Gastroesophageal sphincter (tissue), 4 donors: Measurements from ENCODE around the gene TMEM87A. TPM values are rescaled to one million over a fixed set of nuclear protein-coding genes. Genes with fewer than 3 reads are reported as not detected.

Source experiments
- ATAC-seq: fragments of 150-250 bp; one replicate; pipeline ENCODE4 v1.9.1; 2016; ENCODE audit warnings: mild to moderate bottlenecking, moderate library complexity
- H3K27ac ChIP-seq, 4 donors: fragments of 200-600 bp; sonication (generic) in 3 of 4; 1 replicate in 3 of 4; 2 replicates in 1 of 4; pipeline ENCODE4 v1.5.1; 2016 to 2019
- H3K27me3 ChIP-seq: fragments of 200-600 bp; sonication (generic); one replicate; pipeline ENCODE4 v1.5.1; 2019
- H3K36me3 ChIP-seq, 2 donors: fragments of 200-600 bp; sonication (generic); one replicate each; pipeline ENCODE4 v1.5.1; 2019; ENCODE audit warnings: control low read depth in 1 of 2
- H3K4me1 ChIP-seq, 3 donors: fragments of 200-600 bp; sonication (generic); 1 replicate in 2 of 3; 2 replicates in 1 of 3; pipeline ENCODE4 v1.5.1; 2016 to 2019; ENCODE audit warnings: control low read depth in 2 of 3
- H3K4me3 ChIP-seq, 2 donors: fragments of 200-600 bp; sonication (generic); one replicate each; pipeline ENCODE4 v1.5.1; 2019; ENCODE audit warnings: mild to moderate bottlenecking in 1 of 2, moderate library complexity in 1 of 2
- H3K9me3 ChIP-seq, 3 donors: fragments of 200-600 bp; sonication (generic); one replicate each; pipeline ENCODE4 v1.5.1; 2017 to 2019; ENCODE audit warnings: control low read depth in 2 of 3
- CTCF ChIP-seq, 4 experiments: fragments of 200-600 bp in 2 of 4; fragments of 450-650 bp in 2 of 4; sonication (generic) in 1 of 4; IDR thresholded peaks; one replicate each; pipeline ENCODE4 v1.5.1; 2017 to 2019; ENCODE audit warnings: antibody characterized with exemption in 4 of 4, mild to moderate bottlenecking in 2 of 4, moderate library complexity in 2 of 4
- EP300 ChIP-seq: sonication (generic); formaldehyde crosslinking; IDR thresholded peaks from one replicate; pipeline ENCODE4 v1.6.1; 2017; ENCODE audit warnings: antibody characterized with exemption, mild to moderate bottlenecking
- POLR2A ChIP-seq, 2 donors: fragments of 450-650 bp; IDR thresholded peaks; one replicate each; pipeline ENCODE4 v1.6.1; 2017; ENCODE audit warnings: antibody characterized with exemption in 2 of 2, mild to moderate bottlenecking in 2 of 2, moderate library complexity in 1 of 2
- POLR2AphosphoS5 ChIP-seq: sonication (generic); formaldehyde crosslinking; IDR thresholded peaks from one replicate; pipeline ENCODE4 v1.6.1; 2017; ENCODE audit warnings: antibody characterized with exemption
- WGBS, 2 donors: methylation state at CpG; one replicate each; pipeline ENCODE4 v1.1.5; 2018; ENCODE audit warnings: low coverage in 1 of 2; 5-methylcytosine and 5-hydroxymethylcytosine counted together
- total RNA-seq, 4 donors: library from RNA; depleted of rRNA; stranded (reverse); fragments of >200 nt; gene quantifications; one replicate each; pipeline ENCODE4 v1.1.0, GENCODE V29; 2016

The TMEM87A gene
- total RNA-seq, 4 donors from 2014 or later: 49.7 to 70.0 (median 65.9) TPM

- ATAC-seq: no peak
Measured at GRCh38 chr15:42285034-42285433, 11.8 kb upstream of the TMEM87A start.

GRCh38 chr15:42284551-42284950 is 11.3 kb upstream of the TMEM87A start:
- Histone ChIP-seq H3K36me3 (peaks cover 3 to 85% of the 10 kb centered on the region in 2 donors), H3K27ac (no peak overlapping the region), H3K4me3 (no peak overlapping the region), H3K4me1 (no peaks in the 10 kb centered on the region), H3K9me3 (no peaks in the 10 kb centered on the region), H3K27me3 (no peaks in the 10 kb centered on the region)
- no peak for TF ChIP-seq POLR2A (IDR thresholded peaks at IDR 0.05)
- TF ChIP-seq EP300: no peak
- TF ChIP-seq CTCF (IDR thresholded peaks at IDR 0.05): no peak
- TF ChIP-seq POLR2AphosphoS5: no peak
- ATAC-seq: no peak

More at GRCh38 chr15:42285034-42285433, 11.8 kb upstream of the TMEM87A start:
- Histone ChIP-seq H3K27ac (no peak overlapping the region), H3K4me1 (no peaks in the 10 kb centered on the region), H3K4me3 (no peak overlapping the region), H3K27me3 (no peaks in the 10 kb centered on the region), H3K36me3 (peaks cover 3 to 85% of the 10 kb centered on the region in 2 donors), H3K9me3 (no peaks in the 10 kb centered on the region)
- 100% methylated on average over 1 of the region's 1 CpG for WGBS, 2 donors
- TF ChIP-seq CTCF (IDR thresholded peaks at IDR 0.05): no peak
- no peak for TF ChIP-seq POLR2A (IDR thresholded peaks at IDR 0.05)
- no peak for TF ChIP-seq EP300
- no peak for TF ChIP-seq POLR2AphosphoS5

GRCh38 chr15:42283671-42284070 is 10.4 kb upstream of the TMEM87A start:
- Histone ChIP-seq H3K4me3 (no peak overlapping the region), H3K27me3 (no peaks in the 10 kb centered on the region), H3K4me1 (no peaks in the 10 kb centered on the region), H3K27ac (no peak overlapping the region), H3K36me3 (peaks cover 2 to 87% of the 10 kb centered on the region in 2 donors), H3K9me3 (no peaks in the 10 kb centered on the region)
- no peak for TF ChIP-seq CTCF (IDR thresholded peaks at IDR 0.05)
- TF ChIP-seq EP300: no peak
- no peak for TF ChIP-seq POLR2AphosphoS5
- no peak for TF ChIP-seq POLR2A (IDR thresholded peaks at IDR 0.05)
- 88 to 100% methylated on average over 1 to 2 of the region's 3 CpGs for WGBS, 2 donors
- no peak for ATAC-seq

GRCh38 chr15:42282926-42283325 is 9.7 kb upstream of the TMEM87A start:
- H3K36me3 ChIP-seq: peaks cover 0 to 85% of the 10 kb centered on the region in 2 donors
- H3K27ac ChIP-seq: no peak overlapping the region
- no peaks in the 10 kb centered on the region for H3K9me3 ChIP-seq
- no peaks in the 10 kb centered on the region for H3K27me3 ChIP-seq
- 53 to 73% methylated on average over 4 to 5 of the region's 5 CpGs for WGBS, 2 donors
- no peak overlapping the region for H3K4me3 ChIP-seq
- H3K4me1 ChIP-seq: no peaks in the 10 kb centered on the region
- TF ChIP-seq EP300 (no peak), CTCF (IDR thresholded peaks at IDR 0.05) (no peak), POLR2A (IDR thresholded peaks at IDR 0.05) (no peak), POLR2AphosphoS5 (no peak)
- no peak for ATAC-seq

GRCh38 chr15:42282344-42282743 is 9.1 kb upstream of the TMEM87A start:
- Histone ChIP-seq H3K4me1 (no peaks in the 10 kb centered on the region), H3K27me3 (no peaks in the 10 kb centered on the region), H3K9me3 (no peaks in the 10 kb centered on the region), H3K36me3 (peaks cover 0 to 79% of the 10 kb centered on the region in 2 donors), H3K4me3 (no peak overlapping the region), H3K27ac (no peak overlapping the region)
- TF ChIP-seq POLR2AphosphoS5: no peak
- TF ChIP-seq CTCF (IDR thresholded peaks at IDR 0.05): no peak
- TF ChIP-seq POLR2A (IDR thresholded peaks at IDR 0.05): no peak
- TF ChIP-seq EP300: no peak
- ATAC-seq: no peak
